DOHH2 (cell line): Measurements from ENCODE around the gene WWP2.

Source experiments
- H3F3A ChIP-seq: fragments of 200-600 bp; sonication (generic), shearing (Covaris generic); 2 replicates; pipeline ENCODE4 v1.6.0; 2016; ENCODE audit warnings: antibody characterized with exemption, mild to moderate bottlenecking; ENCODE audit not compliant: control insufficient read depth, insufficient read depth
- H3K27ac ChIP-seq: fragments of 200-600 bp; sonication (generic); 2 replicates; pipeline ENCODE4 v1.5.1; 2014; ENCODE audit warnings: low read depth, mild to moderate bottlenecking, low read length, moderate library complexity
- H3K27me3 ChIP-seq: fragments of 200-600 bp; sonication (generic); 2 replicates; pipeline ENCODE4 v1.6.1; 2014; ENCODE audit warnings: mild to moderate bottlenecking, low read length, mixed read lengths; ENCODE audit not compliant: control insufficient read depth
- H3K36me3 ChIP-seq: fragments of 200-600 bp; sonication (generic); 2 replicates; pipeline ENCODE4 v1.6.1; 2014; ENCODE audit warnings: mild to moderate bottlenecking, low read length, moderate library complexity, mixed read lengths; ENCODE audit not compliant: control insufficient read depth
- H3K4me1 ChIP-seq: fragments of 200-600 bp; sonication (generic); 2 replicates; pipeline ENCODE4 v1.6.1; 2014; ENCODE audit warnings: mild to moderate bottlenecking, low read length, mixed read lengths; ENCODE audit not compliant: control insufficient read depth
- H3K4me2 ChIP-seq: fragments of 200-600 bp; sonication (generic); 2 replicates; pipeline ENCODE4 v1.6.0; 2014; ENCODE audit warnings: mild to moderate bottlenecking, low read length, moderate library complexity
- H3K4me3 ChIP-seq: fragments of 200-600 bp; sonication (generic); 2 replicates; pipeline ENCODE4 v1.5.1; 2014; ENCODE audit warnings: mild to moderate bottlenecking, low read length, mixed read lengths
- H3K79me2 ChIP-seq: fragments of 200-600 bp; sonication (generic); 2 replicates; pipeline ENCODE4 v1.6.1; 2014; ENCODE audit warnings: mild to moderate bottlenecking, low read length, mixed read lengths; ENCODE audit not compliant: control insufficient read depth
- H3K9me2 ChIP-seq: fragments of 200-600 bp; sonication (generic); replicated peaks from 2 replicates; pipeline ENCODE4 v1.6.1; 2014; ENCODE audit warnings: mild to moderate bottlenecking, low read length, mixed read lengths; ENCODE audit not compliant: control insufficient read depth
- H3K9me3 ChIP-seq: fragments of 200-600 bp; sonication (generic); 2 replicates; pipeline ENCODE4 v1.6.1; 2014; ENCODE audit warnings: antibody characterized with exemption, low read length, mixed read lengths; ENCODE audit not compliant: control insufficient read depth, insufficient read depth
- H4K20me1 ChIP-seq: fragments of 200-600 bp; sonication (generic); 2 replicates; pipeline ENCODE4 v1.6.0; 2014; ENCODE audit warnings: low read depth, mild to moderate bottlenecking, antibody characterized with exemption, low read length, moderate library complexity; ENCODE audit not compliant: control insufficient read depth, insufficient read depth
- EZH2phosphoT487 ChIP-seq: fragments of 200-600 bp; sonication (generic); IDR thresholded peaks from 2 replicates; pipeline ENCODE4 v1.6.1; 2017; ENCODE audit warnings: borderline replicate concordance, mild to moderate bottlenecking, antibody characterized with exemption, low read length, moderate library complexity, mixed read lengths
- TF ChIP-seq, protein P1 (sequence below): fragments of 200-600 bp; sonication (generic); IDR thresholded peaks from one replicate; pipeline ENCODE4 v1.5.1; 2014; ENCODE audit warnings: antibody characterized with exemption, mild to moderate bottlenecking, low read depth, low read length; ENCODE audit not compliant: poor library complexity, severe bottlenecking

WWP2 gene

DNA sequence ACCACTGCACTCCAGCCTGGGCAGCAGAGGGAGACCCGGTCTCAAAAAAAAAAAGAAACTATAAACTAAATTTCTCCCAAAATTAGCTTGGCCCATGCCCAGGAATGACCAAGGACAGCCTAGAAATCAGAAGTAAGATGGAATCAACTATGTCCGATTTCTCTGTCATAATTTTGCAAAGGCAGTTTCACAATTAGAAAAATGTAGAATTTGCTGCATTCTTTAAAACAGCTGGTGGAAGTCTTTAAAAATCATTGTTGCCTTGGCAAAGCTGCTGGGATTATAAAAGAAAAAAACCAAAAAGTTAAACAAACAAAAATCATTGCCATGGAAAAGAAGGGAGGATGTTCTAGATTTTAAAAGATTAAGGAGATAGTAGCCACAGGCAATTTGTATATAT is 32.4 kb downstream of the WWP2 start:
- Histone ChIP-seq H4K20me1 (no peaks in the 10 kb centered on the region), H3K27ac (no peak overlapping the region), H3K4me2 (no peak overlapping the region), H3K79me2 (no peaks in the 10 kb centered on the region), H3K4me1 (peaks cover 7% of the 10 kb centered on the region), H3K36me3 (peaks cover 10% of the 10 kb centered on the region), H3K9me3 (no peaks in the 10 kb centered on the region), H3F3A (no peaks in the 10 kb centered on the region), H3K4me3 (no peak overlapping the region), H3K27me3 (no peaks in the 10 kb centered on the region), H3K9me2 (no peaks in the 10 kb centered on the region)
- TF ChIP-seq EZH2phosphoT487: no peak
- TF ChIP-seq, protein P1, sequence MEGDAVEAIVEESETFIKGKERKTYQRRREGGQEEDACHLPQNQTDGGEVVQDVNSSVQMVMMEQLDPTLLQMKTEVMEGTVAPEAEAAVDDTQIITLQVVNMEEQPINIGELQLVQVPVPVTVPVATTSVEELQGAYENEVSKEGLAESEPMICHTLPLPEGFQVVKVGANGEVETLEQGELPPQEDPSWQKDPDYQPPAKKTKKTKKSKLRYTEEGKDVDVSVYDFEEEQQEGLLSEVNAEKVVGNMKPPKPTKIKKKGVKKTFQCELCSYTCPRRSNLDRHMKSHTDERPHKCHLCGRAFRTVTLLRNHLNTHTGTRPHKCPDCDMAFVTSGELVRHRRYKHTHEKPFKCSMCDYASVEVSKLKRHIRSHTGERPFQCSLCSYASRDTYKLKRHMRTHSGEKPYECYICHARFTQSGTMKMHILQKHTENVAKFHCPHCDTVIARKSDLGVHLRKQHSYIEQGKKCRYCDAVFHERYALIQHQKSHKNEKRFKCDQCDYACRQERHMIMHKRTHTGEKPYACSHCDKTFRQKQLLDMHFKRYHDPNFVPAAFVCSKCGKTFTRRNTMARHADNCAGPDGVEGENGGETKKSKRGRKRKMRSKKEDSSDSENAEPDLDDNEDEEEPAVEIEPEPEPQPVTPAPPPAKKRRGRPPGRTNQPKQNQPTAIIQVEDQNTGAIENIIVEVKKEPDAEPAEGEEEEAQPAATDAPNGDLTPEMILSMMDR: no peak

DNA sequence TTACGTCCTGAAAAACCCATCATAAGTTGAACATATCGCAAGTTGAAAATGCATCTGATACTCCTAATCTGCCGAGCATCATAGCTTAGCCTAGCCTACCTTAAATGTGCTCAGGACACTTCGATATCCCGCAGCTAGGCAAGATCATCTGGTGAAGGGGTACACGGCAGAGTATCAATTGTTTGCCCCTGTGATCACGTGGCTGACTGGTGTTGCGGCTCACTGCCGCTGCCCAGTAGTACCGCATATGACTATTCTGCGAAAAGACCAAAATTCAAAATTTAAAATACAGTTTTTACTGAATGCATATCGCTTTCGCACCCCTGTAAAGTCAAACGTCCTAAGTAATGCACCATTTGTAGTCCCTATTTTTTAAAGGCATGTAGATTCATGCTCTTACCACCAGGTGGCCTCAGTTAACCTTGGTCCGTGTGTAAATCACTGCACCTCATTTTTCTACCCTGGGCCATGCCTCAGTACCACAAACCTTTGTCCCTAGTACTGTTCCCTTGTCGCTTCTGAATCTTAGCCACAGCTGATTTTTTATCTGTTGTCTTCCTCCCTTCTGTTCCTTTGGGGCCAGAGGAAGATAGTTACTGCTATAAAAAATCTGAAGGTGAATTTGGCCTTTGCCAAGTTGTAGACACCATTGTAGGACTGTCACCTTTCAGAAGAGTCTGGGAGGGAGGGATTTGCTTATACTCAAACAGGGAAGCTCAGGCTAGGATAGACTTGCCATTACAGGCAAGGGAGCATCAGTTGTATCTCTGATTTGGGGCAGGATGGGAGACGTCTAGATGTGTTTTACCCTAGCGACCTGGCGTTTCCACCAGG is 34.4 kb downstream of the WWP2 start:
- Histone ChIP-seq H3K27me3 (no peaks in the 10 kb centered on the region), H3F3A (no peaks in the 10 kb centered on the region), H3K36me3 (peaks cover 12% of the 10 kb centered on the region), H3K79me2 (no peaks in the 10 kb centered on the region), H3K9me3 (no peaks in the 10 kb centered on the region), H3K9me2 (no peaks in the 10 kb centered on the region), H3K27ac (no peak overlapping the region), H3K4me1 (peaks cover 7% of the 10 kb centered on the region), H3K4me3 (no peak overlapping the region), H3K4me2 (no peak overlapping the region), H4K20me1 (no peaks in the 10 kb centered on the region)
- TF ChIP-seq, protein P1: peak; percentile 84
- TF ChIP-seq EZH2phosphoT487: no peak

DNA sequence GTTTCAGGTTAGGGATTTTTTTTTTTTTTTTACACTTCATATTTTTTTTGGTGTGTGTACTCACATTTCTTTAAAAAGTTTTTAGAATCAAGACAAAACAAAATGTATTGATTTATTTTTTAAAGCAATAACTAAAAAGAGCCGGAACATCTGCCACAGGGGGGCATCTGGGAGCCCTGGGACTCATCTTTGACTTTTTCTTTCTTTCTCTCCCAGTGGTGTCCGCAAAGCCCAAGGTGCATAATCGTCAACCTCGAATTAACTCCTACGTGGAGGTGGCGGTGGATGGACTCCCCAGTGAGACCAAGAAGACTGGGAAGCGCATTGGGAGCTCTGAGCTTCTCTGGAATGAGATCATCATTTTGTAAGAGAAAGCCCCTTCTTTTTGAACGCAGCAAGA is 36.3 kb downstream of the WWP2 start:
- Histone ChIP-seq H3K4me3 (no peak overlapping the region), H3K4me2 (no peak overlapping the region), H3F3A (peaks cover 3% of the 10 kb centered on the region; the same call in 1 of the 2 replicates), H4K20me1 (no peaks in the 10 kb centered on the region), H3K36me3 (peaks cover 12% of the 10 kb centered on the region), H3K27ac (no peak overlapping the region), H3K9me2 (no peaks in the 10 kb centered on the region), H3K9me3 (no peaks in the 10 kb centered on the region), H3K79me2 (no peaks in the 10 kb centered on the region), H3K4me1 (peaks cover 7% of the 10 kb centered on the region), H3K27me3 (no peaks in the 10 kb centered on the region)
- TF ChIP-seq, protein P1: no peak
- TF ChIP-seq EZH2phosphoT487: no peak
